DND-41 (cell line): ENCODE data around the gene VOPP1.

Experiments
- ATAC-seq: fragments of 200-7000 bp; cut with Tn5 transposase; 3 replicates; pipeline ENCODE4 v1.9.1; 2021; ENCODE audit warnings: low read depth; ENCODE audit not compliant: insufficient read depth
- DNase-seq: peaks from one replicate; pipeline ENCODE4 v3.0.0-alpha.2; 2020
- H2AFZ ChIP-seq: 2 replicates; pipeline ENCODE4 v1.6.0; 2012; ENCODE audit warnings: low read depth, low read length
- H3K27ac ChIP-seq: 2 replicates; pipeline ENCODE4 v1.5.1; 2012; ENCODE audit warnings: low read length, inconsistent platforms
- H3K27me3 ChIP-seq: fragments of 200-600 bp; sonication (generic); 2 replicates; pipeline ENCODE4 v1.6.0; 2012; ENCODE audit warnings: low read length, mild to moderate bottlenecking, inconsistent platforms; ENCODE audit not compliant: insufficient read depth, poor library complexity
- H3K36me3 ChIP-seq: 2 replicates; pipeline ENCODE4 v1.5.1; 2012; ENCODE audit warnings: low read length, inconsistent platforms; ENCODE audit not compliant: insufficient read depth
- H3K4me1 ChIP-seq: 2 replicates; pipeline ENCODE4 v1.5.1; 2012; ENCODE audit warnings: mild to moderate bottlenecking, low read length; ENCODE audit not compliant: insufficient read depth
- H3K4me2 ChIP-seq: 2 replicates; pipeline ENCODE4 v1.6.0; 2012; ENCODE audit warnings: mild to moderate bottlenecking, moderate library complexity, low read length, inconsistent platforms; ENCODE audit not compliant: insufficient read depth
- H3K4me3 ChIP-seq, 2 experiments: fragments of 200-600 bp in 1 of 2; shearing (Covaris generic) in 1 of 2; 2 replicates each; pipeline ENCODE4 v1.5.1; 2012 to 2016; ENCODE audit warnings: inconsistent platforms in 2 of 2, low read length in 2 of 2, mild to moderate bottlenecking in 2 of 2, low read depth in 1 of 2, moderate library complexity in 1 of 2
- H3K79me2 ChIP-seq: 2 replicates; pipeline ENCODE4 v1.6.0; 2012; ENCODE audit warnings: low read length, inconsistent platforms; ENCODE audit not compliant: insufficient read depth
- H3K9ac ChIP-seq: 2 replicates; pipeline ENCODE4 v1.6.0; 2012; ENCODE audit warnings: low read depth, mild to moderate bottlenecking, inconsistent platforms, low read length, moderate library complexity
- H3K9me3 ChIP-seq: 2 replicates; pipeline ENCODE4 v1.5.1; 2012; ENCODE audit warnings: low read length, moderate library complexity, mild to moderate bottlenecking, inconsistent platforms; ENCODE audit not compliant: insufficient read depth, severe bottlenecking
- H4K20me1 ChIP-seq: 2 replicates; pipeline ENCODE4 v1.6.0; 2012; ENCODE audit warnings: low read length; ENCODE audit not compliant: insufficient read depth
- CTCF ChIP-seq: IDR thresholded peaks from 2 replicates; pipeline ENCODE4 v1.5.1; 2012; ENCODE audit warnings: borderline replicate concordance, low read length, moderate library complexity, mild to moderate bottlenecking; ENCODE audit not compliant: poor library complexity, severe bottlenecking; ENCODE audit errors: extremely low read depth
- EZH2 ChIP-seq: IDR thresholded peaks from 3 replicates; pipeline ENCODE4 v1.6.1; 2012; ENCODE audit warnings: borderline replicate concordance, low read depth, mild to moderate bottlenecking, moderate library complexity, low read length, inconsistent platforms; ENCODE audit not compliant: severe bottlenecking

VOPP1 gene

GRCh38 chr7:55549457-55549856 is 22.8 kb downstream of the VOPP1 start:
- TF ChIP-seq EZH2: no peak
- no peak for TF ChIP-seq CTCF
- Histone ChIP-seq H3K9ac (no peak overlapping the region), H3K27me3 (no peaks in the 10 kb centered on the region), H3K79me2 (peaks cover 100% of the 10 kb centered on the region), H3K36me3 (peaks cover 18% of the 10 kb centered on the region), H3K4me1 (peaks cover 20% of the 10 kb centered on the region), H4K20me1 (peaks cover 94% of the 10 kb centered on the region), H3K27ac (no peak overlapping the region), H2AFZ (no peak overlapping the region), H3K4me3 (no peak overlapping the region), H3K4me2 (no peak overlapping the region), H3K9me3 (no peaks in the 10 kb centered on the region)
- DNase-seq: no peak
- no peak for ATAC-seq

GRCh38 chr7:55548295-55548731 is 24.0 kb downstream of the VOPP1 start:
- DNase-seq (no peak), ATAC-seq (no peak)
- Histone ChIP-seq H2AFZ (no peak overlapping the region), H4K20me1 (peaks cover 88% of the 10 kb centered on the region), H3K27ac (peak overlapping the region; percentile 35; the same call in 1 of the 2 replicates), H3K27me3 (no peaks in the 10 kb centered on the region), H3K4me1 (peaks cover 20% of the 10 kb centered on the region), H3K79me2 (peaks cover 100% of the 10 kb centered on the region), H3K4me3 (no peak overlapping the region), H3K4me2 (no peak overlapping the region), H3K9ac (no peak overlapping the region), H3K36me3 (peaks cover 24% of the 10 kb centered on the region), H3K9me3 (no peaks in the 10 kb centered on the region)
- no peak for TF ChIP-seq EZH2
- TF ChIP-seq CTCF: no peak

GRCh38 chr7:55546814-55547213 is 25.5 kb downstream of the VOPP1 start:
- no peak overlapping the region for H3K4me3 ChIP-seq
- H3K27me3 ChIP-seq: no peaks in the 10 kb centered on the region
- TF ChIP-seq CTCF: no peak
- no peak for TF ChIP-seq EZH2
- H3K36me3 ChIP-seq: peaks cover 24% of the 10 kb centered on the region
- H3K4me1 ChIP-seq: peaks cover 20% of the 10 kb centered on the region
- no peak overlapping the region for H2AFZ ChIP-seq
- H3K79me2 ChIP-seq: peaks cover 99% of the 10 kb centered on the region
- no peaks in the 10 kb centered on the region for H3K9me3 ChIP-seq
- no peak overlapping the region for H3K9ac ChIP-seq
- peak overlapping the region; percentile 55 for H3K27ac ChIP-seq
- H4K20me1 ChIP-seq: peaks cover 78% of the 10 kb centered on the region
- no peak overlapping the region for H3K4me2 ChIP-seq
- DNase-seq (no peak), ATAC-seq (peak; percentile 61; the same call in 2 of the 3 replicates)

- ATAC-seq: no peak
- TF ChIP-seq CTCF: no peak
- TF ChIP-seq EZH2: no peak
- H3K36me3 ChIP-seq: peaks cover 19% of the 10 kb centered on the region
- peaks cover 16% of the 10 kb centered on the region for H3K4me1 ChIP-seq
- H3K4me2 ChIP-seq: no peak overlapping the region
- H3K4me3 ChIP-seq: no peak overlapping the region
- 0 out of 2 replicates have a peak overlapping the region, but pooled peaks have one; percentile 35 for H3K27ac ChIP-seq
- H2AFZ ChIP-seq: no peak overlapping the region
- H3K27me3 ChIP-seq: no peaks in the 10 kb centered on the region
- peaks cover 99% of the 10 kb centered on the region for H3K79me2 ChIP-seq
- peaks cover 69% of the 10 kb centered on the region for H4K20me1 ChIP-seq
- H3K9ac ChIP-seq: no peak overlapping the region
- H3K9me3 ChIP-seq: no peaks in the 10 kb centered on the region
- DNase-seq: no peak
These were observed 26.8 kb downstream of the VOPP1 start for GRCh38 chr7:55545496-55545895.
